HUES48 (cell line): ENCODE results near the gene TRIM3.

Experiments used
- H3K27ac ChIP-seq: one replicate; pipeline ENCODE4 v1.7.0; 2013; ENCODE audit warnings: low read depth, low read length, inconsistent platforms
- H3K27me3 ChIP-seq: 2 replicates; pipeline ENCODE4 v1.6.1; 2013; ENCODE audit warnings: mild to moderate bottlenecking, low read length; ENCODE audit not compliant: control insufficient read depth, insufficient read depth
- H3K36me3 ChIP-seq: 2 replicates; pipeline ENCODE4 v1.6.1; 2013; ENCODE audit warnings: low read length; ENCODE audit not compliant: control insufficient read depth, insufficient read depth
- H3K4me1 ChIP-seq: 2 replicates; pipeline ENCODE4 v1.6.1; 2013; ENCODE audit warnings: mild to moderate bottlenecking, low read length; ENCODE audit not compliant: control insufficient read depth, insufficient read depth
- H3K4me3 ChIP-seq: 2 replicates; pipeline ENCODE4 v1.5.1; 2013; ENCODE audit warnings: mild to moderate bottlenecking, low read depth, low read length
- H3K9ac ChIP-seq: 2 replicates; pipeline ENCODE4 v1.6.1; 2013; ENCODE audit warnings: mild to moderate bottlenecking, low read depth, low read length, moderate library complexity
- H3K9me3 ChIP-seq: 2 replicates; pipeline ENCODE4 v1.6.1; 2013; ENCODE audit warnings: low read length; ENCODE audit not compliant: control insufficient read depth, insufficient read depth

Gene TRIM3

GRCh38 chr11:6415797-6416196, 57.9 kb downstream of the TRIM3 start:
- Histone ChIP-seq H3K9ac (no peak overlapping the region), H3K4me1 (peaks cover 3% of the 10 kb centered on the region; the same call in 1 of the 2 replicates), H3K36me3 (no peaks in the 10 kb centered on the region), H3K27ac (no peak overlapping the region), H3K27me3 (peaks cover 17% of the 10 kb centered on the region), H3K9me3 (no peaks in the 10 kb centered on the region), H3K4me3 (no peak overlapping the region)

DNA sequence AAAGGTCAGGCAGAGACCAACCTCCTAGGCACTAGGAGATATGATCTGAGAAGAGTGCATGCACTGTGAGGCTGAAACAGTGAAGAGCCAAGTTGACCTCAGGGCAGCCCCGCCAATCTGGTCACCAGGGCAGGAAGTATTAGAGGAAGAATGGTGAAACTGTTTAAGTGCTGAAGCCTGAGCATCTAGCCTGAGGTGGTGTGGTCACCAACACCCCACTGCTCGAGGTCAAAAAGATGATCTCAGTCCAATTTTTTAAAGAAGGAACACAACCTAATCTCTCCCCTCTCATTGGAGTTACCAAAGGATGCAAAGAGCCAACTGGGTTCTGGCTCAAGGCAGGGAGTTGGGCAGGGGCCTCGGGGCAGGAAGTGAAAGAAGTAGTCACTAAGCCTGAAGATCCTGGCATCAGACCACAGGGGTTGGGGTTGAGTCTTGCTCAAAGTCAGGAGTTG, 58.8 kb downstream of the TRIM3 start:
- Histone ChIP-seq H3K27ac (no peak overlapping the region), H3K36me3 (peaks cover 5% of the 10 kb centered on the region; the same call in 1 of the 2 replicates), H3K4me3 (no peak overlapping the region), H3K4me1 (peaks cover 3% of the 10 kb centered on the region; the same call in 1 of the 2 replicates), H3K27me3 (peaks cover 8% of the 10 kb centered on the region), H3K9ac (no peak overlapping the region), H3K9me3 (no peaks in the 10 kb centered on the region)

- Histone ChIP-seq H3K9ac (no peak overlapping the region), H3K4me1 (peaks cover 3% of the 10 kb centered on the region; the same call in 1 of the 2 replicates), H3K9me3 (no peaks in the 10 kb centered on the region), H3K36me3 (peaks cover 5% of the 10 kb centered on the region; the same call in 1 of the 2 replicates), H3K4me3 (no peak overlapping the region), H3K27me3 (no peaks in the 10 kb centered on the region; the same call in 1 of the 2 replicates), H3K27ac (no peak overlapping the region)
Measured at GRCh38 chr11:6413791-6414201, 59.9 kb downstream of the TRIM3 start.

- Histone ChIP-seq H3K4me3 (no peak overlapping the region), H3K9ac (no peak overlapping the region), H3K4me1 (no peaks in the 10 kb centered on the region), H3K27ac (no peak overlapping the region), H3K9me3 (no peaks in the 10 kb centered on the region), H3K27me3 (no peaks in the 10 kb centered on the region), H3K36me3 (peaks cover 5% of the 10 kb centered on the region; the same call in 1 of the 2 replicates)
Measured at GRCh38 chr11:6411594-6412031, 62.1 kb downstream of the TRIM3 start.

GRCh38 chr11:6410695-6411430, 62.9 kb downstream of the TRIM3 start:
- H3K36me3 ChIP-seq = peaks cover 5% of the 10 kb centered on the region; the same call in 1 of the 2 replicates
- no peak overlapping the region for H3K27ac ChIP-seq
- no peaks in the 10 kb centered on the region for H3K9me3 ChIP-seq
- no peaks in the 10 kb centered on the region for H3K4me1 ChIP-seq
- H3K9ac ChIP-seq = no peak overlapping the region
- no peaks in the 10 kb centered on the region for H3K27me3 ChIP-seq
- no peak overlapping the region for H3K4me3 ChIP-seq

DNA sequence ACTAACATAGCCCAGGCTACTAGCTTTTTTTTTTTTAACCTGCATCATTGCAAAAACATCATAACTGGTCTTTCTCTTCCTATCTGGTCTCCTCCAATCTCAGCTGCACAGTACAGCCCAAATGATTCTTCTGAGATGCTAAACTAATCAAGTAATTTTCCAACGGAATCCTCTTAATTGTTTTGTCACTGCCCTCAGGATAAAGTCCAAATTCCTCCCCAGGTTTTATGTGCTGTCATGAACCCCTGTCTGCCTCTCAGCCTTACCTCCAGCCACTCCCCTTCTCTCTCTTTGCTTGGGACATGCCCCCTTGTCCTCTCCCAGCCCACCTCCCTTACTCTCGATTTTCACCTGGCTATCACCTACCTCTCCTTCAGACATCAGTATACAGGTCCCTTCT, 67.4 kb downstream of the TRIM3 start:
- Histone ChIP-seq H3K4me1 (peaks cover 11% of the 10 kb centered on the region; the same call in 1 of the 2 replicates), H3K9me3 (no peaks in the 10 kb centered on the region), H3K27ac (no peak overlapping the region), H3K4me3 (no peak overlapping the region), H3K36me3 (peaks cover 5% of the 10 kb centered on the region; the same call in 1 of the 2 replicates), H3K27me3 (no peaks in the 10 kb centered on the region), H3K9ac (no peak overlapping the region)

- peaks cover 5% of the 10 kb centered on the region; the same call in 1 of the 2 replicates for H3K36me3 ChIP-seq
- peaks cover 11% of the 10 kb centered on the region; the same call in 1 of the 2 replicates for H3K4me1 ChIP-seq
- no peaks in the 10 kb centered on the region for H3K27me3 ChIP-seq
- no peak overlapping the region for H3K27ac ChIP-seq
- no peaks in the 10 kb centered on the region for H3K9me3 ChIP-seq
- no peak overlapping the region for H3K9ac ChIP-seq
- H3K4me3 ChIP-seq = no peak overlapping the region
Measured at GRCh38 chr11:6405846-6406245, 67.9 kb downstream of the TRIM3 start.

DNA sequence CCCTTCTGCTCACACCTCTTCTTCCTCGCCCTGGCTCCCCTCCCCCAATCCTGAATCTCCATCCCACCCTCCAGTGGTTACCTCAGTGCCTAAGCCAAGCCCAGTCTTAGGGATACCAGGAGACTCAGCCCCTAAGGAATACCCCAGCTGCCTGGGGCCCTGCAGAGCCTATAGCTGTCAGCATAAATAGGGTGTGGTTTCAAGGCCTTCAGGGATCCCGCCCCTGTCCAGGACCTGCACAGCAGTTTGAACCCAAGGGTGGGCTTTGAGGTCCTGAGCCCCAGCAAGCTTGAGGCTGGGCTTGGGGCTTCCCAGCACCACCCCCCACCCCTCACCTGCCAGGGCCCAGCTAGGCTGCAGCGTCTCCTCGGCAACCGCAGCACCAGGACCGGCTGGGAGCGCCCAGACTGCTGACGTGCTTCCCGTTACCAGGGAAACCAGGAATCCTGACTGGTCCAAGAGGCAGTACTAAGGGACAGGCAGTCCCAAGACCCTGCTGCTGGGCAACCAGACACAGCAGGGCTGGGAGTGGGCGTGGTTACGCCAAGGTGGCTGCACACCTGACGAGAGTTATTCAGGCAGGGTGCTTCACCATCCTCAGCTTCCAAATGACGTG, 68.6 kb downstream of the TRIM3 start:
- Histone ChIP-seq H3K9me3 (no peaks in the 10 kb centered on the region), H3K27me3 (no peaks in the 10 kb centered on the region), H3K4me1 (peaks cover 11% of the 10 kb centered on the region; the same call in 1 of the 2 replicates), H3K4me3 (no peak overlapping the region), H3K36me3 (peaks cover 5% of the 10 kb centered on the region; the same call in 1 of the 2 replicates), H3K9ac (no peak overlapping the region), H3K27ac (peak overlapping the region; percentile 31)

- Histone ChIP-seq H3K4me3 (no peak overlapping the region), H3K4me1 (peaks cover 11% of the 10 kb centered on the region; the same call in 1 of the 2 replicates), H3K9me3 (no peaks in the 10 kb centered on the region), H3K27ac (peak overlapping the region; percentile 31), H3K27me3 (no peaks in the 10 kb centered on the region), H3K36me3 (peaks cover 4% of the 10 kb centered on the region; the same call in 1 of the 2 replicates), H3K9ac (no peak overlapping the region)
Measured at GRCh38 chr11:6404342-6405051, 69.2 kb downstream of the TRIM3 start.

DNA sequence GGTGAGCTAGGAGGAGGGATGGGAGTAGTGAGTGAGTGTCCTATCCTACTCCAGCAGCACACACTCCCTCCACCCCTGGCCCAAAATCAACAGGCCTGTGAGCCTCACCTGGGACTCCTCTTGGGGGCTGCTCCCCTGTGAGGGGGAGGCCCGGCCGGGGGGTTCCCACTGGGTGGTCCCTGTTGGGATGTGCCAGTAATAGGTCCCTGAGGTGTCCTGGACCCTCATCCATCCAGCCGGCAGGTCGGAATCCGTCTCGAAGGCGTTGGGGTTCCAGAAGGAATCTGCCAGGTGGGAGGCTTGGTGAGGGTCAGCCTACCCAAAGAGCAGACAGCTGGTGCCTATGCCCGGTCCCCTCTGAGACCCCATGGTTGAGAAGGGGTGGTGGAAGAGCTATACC, 70.2 kb downstream of the TRIM3 start:
- no peaks in the 10 kb centered on the region for H3K27me3 ChIP-seq
- H3K9ac ChIP-seq = no peak overlapping the region
- H3K4me3 ChIP-seq = no peak overlapping the region
- peaks cover 11% of the 10 kb centered on the region; the same call in 1 of the 2 replicates for H3K4me1 ChIP-seq
- H3K27ac ChIP-seq = no peak overlapping the region
- H3K9me3 ChIP-seq = no peaks in the 10 kb centered on the region
- H3K36me3 ChIP-seq = 0 out of 2 replicates have a peak, but pooled peaks cover 4% of the 10 kb centered on the region
